HG03565 (cell line): ENCODE results near the gene FAM204A.

ENCODE experiments used
- ATAC-seq: cut with Tn5 transposase; IDR thresholded peaks from one replicate; pipeline ENCODE4 v1.9.1; 2021; ENCODE audit warnings: mild to moderate bottlenecking, moderate library complexity; ENCODE audit not compliant: unreplicated experiment

The FAM204A gene

DNA sequence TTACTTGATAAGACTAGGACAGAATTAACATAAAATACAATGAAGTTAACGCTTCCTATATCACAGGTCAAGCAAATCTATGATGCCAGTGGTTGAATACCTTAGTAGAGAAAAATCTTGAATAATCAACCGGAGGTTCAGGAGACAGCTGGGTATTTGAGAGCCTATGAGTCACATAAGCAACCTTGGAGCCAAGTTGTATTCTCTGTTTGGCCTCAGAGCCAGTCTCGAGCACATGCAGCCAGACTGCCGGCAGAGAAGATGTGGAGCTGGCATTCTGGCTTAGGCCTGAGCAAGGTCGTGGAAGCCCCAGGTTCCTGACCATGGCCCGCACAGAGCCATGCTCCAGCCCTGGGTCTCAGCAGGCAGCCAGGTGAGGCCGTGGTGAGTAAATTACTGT lies 90.3 kb downstream of the FAM204A start:
- no peak for ATAC-seq

DNA sequence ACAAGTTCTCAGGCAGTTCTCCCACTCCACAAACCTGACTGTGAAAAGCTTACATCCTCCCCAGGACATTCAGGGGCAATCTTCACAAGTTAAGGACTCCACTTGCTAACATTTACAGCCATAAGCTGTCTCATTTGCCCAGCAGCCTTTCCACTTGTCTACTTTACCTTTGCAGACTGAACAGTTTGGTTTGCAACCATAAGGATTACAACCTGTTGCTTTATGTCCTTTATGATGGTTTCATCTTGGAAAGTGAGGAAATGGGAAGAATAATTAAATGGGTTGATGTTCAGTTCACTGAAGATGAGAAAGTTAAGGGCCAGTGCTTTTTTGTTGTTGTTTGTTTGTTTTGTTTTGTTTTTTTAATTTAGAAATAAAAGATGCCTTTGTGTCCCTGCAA lies 92.4 kb downstream of the FAM204A start:
- no peak for ATAC-seq
